Embryonic facial prominence (tissue), 1 donor: ENCODE results near the gene SIX1.

Experiments
- DNase-seq: peaks from one replicate; pipeline ENCODE4 v3.0.0-alpha.2; 2016; ENCODE audit errors: extremely low spot score

Gene SIX1

GRCh38 chr14:60642270-60643140 is 6.8 kb downstream of the SIX1 start:
- no peak for DNase-seq

- no peak for DNase-seq
These were observed 7.5 kb downstream of the SIX1 start for GRCh38 chr14:60641742-60642269.

DNA sequence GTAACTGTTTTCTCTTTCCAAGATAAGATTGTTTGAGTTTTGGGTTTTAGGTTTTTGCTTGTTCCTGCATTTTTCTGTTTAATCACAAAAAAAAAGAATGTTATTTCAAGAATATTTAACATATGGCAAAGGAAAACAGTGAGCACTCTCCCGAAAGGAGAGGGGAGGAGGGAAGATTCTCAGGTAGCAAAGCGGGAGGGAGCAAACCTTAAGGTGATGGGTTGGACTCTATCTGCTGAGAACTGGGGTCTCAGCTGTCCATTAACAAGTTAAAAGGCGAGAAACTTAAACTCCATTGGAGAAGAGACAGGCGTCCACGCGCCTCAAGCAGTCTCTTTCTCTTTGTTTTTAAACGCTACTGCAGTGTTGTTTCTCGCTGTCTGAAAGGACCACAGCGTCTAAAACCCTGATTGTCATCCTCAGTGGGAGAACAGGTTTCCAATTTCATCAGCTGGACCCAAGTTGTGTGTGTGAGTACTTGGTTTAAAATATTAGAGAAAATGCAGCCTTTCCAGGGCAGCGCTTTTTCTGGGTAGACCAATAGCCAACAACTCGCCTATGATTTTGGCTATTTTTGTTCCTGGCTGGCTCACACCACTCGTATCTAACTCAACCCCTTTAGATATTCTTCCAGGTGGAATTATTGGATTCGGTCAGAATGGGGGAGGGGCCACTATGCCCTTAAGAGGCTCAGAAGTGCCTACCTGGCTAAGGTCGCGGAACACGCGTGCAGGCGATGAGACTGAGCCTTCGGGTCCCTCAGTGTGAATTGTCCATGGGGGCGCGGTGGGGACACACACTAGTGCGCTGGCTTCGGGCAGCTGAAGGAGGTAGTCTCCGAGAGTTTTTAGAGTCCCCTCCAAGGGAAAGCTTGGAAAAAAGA is 8.2 kb downstream of the SIX1 start:
- DNase-seq, result no peak

- no peak for DNase-seq
These were observed 9.6 kb downstream of the SIX1 start for GRCh38 chr14:60639674-60640073.

DNA sequence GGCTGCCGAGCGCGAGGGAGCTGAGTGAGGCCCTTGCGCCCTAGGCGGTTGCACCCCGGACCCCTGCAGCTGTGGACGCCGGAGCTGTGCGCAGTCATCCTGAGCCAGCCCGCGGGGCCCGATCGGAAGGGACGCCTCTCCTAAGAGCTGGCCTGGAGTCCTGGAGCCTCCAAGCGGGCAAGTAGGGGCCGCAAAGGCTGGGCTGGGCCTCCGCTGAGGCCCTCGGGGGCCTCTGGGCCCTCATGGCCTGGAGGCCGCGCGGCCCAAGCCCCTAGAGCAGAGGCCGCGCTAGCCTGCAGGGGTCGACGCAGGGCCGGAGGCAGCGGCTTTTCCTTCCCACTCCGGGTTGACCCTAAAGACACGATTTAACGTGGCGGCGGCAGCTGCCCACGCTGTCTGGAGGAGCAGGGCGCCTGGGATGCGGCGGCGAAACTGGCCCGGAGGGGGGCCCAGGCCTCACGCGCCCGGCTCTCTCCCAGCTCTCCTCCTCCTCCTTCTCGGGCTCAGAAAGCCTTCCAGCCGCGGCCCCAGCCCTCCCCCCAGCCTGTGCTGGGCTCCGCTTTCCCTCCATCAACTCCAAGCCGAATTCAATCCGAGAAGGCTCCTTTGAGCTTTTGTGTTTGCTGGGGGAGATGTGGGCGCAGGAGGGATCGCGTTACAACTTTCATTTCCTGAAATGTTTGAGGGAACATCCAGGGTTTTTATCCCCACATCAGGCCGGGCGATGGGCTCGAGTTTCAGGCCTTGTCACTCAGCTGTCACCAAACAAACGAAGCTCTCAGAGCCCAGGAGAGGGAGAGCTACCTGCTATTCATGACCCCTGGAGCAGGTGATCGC is 11.6 kb downstream of the SIX1 start:
- DNase-seq, result no peak

- DNase-seq, result no peak
These were observed 12.3 kb downstream of the SIX1 start for GRCh38 chr14:60636879-60637478.

GRCh38 chr14:60634153-60634552 is 15.1 kb downstream of the SIX1 start:
- DNase-seq, result no peak

GRCh38 chr14:60632777-60633176 is 16.5 kb downstream of the SIX1 start:
- no peak for DNase-seq

DNA sequence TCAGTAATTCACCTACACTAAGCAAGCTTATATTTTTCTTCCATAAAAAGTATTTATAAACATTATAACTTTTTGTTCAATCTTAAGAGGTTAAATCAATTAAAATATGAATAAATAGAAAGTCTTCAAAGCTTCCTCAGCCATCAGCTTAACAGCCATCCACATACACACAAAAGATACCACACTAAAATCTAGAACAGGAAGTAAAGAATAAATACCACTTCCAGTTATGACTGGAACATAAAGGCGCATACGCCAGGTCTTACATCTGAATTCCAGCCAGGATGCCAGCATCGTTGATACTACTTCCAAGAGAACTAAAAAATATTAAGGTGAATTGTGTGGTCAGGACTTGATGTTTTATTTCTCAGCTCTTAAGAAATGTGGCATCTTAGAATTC is 17.0 kb downstream of the SIX1 start:
- DNase-seq, result no peak

GRCh38 chr14:60631842-60632241 is 17.4 kb downstream of the SIX1 start:
- no peak for DNase-seq

GRCh38 chr14:60630129-60630528 is 19.1 kb downstream of the SIX1 start:
- DNase-seq, result no peak

DNA sequence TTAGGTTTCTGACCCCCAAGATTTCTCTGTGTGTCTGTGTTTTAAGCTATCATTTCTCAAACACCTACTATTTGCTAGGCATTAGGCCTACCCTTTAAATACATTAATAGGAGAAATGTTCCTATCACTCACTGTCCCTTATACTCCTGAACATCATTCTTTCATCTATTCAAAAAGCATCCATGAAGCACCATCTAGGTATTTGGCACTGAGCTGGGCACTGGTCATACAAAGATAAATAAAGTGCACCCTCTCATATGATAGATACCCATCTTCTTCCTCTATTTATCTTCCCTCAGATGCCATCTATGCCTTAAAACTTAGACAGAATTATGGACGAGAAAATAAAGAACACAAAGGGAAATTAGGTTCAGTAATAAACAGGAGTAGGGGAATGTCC is 20.4 kb downstream of the SIX1 start:
- no peak for DNase-seq

- no peak for DNase-seq
These were observed 26.4 kb downstream of the SIX1 start for GRCh38 chr14:60622917-60623257.

- no peak for DNase-seq
These were observed 26.9 kb downstream of the SIX1 start for GRCh38 chr14:60622210-60622916.

GRCh38 chr14:60621386-60621785 is 27.9 kb downstream of the SIX1 start:
- DNase-seq, result no peak

DNA sequence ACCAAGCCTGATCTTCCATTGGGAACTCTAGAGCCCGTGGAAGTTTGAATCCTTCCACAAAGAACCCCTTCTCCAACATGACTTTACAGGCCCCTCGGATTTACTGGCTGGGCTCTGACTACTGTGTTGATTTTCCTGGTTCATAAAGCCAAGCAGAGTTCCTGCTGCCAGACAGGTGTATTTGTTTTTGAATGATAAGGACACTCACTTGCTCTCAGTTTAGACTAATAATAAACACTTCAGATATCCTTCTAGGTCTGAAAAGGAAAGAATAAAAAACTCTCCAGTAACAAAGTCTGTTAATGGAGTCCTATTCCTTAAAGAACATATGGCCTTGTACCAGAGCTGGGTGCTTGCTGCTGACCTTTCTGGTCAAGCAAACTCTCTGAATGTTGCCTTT is 31.0 kb downstream of the SIX1 start:
- DNase-seq, result no peak

DNA sequence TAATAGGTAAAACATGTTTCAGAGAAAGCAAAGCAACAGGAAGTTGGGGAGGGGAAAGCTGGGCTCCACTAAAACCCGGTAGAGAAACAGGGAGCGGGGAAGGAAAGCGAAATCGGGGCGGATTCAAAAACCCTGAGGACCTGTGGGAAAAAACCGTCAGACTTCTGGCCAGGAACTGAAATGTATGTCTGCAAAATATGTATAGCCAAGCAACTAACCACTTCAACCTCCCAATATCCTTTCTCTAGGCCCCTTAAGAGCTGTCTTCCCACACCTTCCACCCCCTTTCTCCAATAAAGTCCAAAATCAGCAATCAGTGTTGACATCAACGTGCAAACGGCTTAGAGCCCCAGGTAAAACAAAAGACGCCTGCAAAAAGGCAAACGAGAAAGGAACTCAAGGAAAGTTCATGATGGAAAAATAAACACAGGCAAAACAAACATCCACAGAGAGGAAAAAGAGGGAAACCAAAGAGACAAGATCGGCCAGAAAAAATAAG is 32.8 kb downstream of the SIX1 start:
- no peak for DNase-seq

DNA sequence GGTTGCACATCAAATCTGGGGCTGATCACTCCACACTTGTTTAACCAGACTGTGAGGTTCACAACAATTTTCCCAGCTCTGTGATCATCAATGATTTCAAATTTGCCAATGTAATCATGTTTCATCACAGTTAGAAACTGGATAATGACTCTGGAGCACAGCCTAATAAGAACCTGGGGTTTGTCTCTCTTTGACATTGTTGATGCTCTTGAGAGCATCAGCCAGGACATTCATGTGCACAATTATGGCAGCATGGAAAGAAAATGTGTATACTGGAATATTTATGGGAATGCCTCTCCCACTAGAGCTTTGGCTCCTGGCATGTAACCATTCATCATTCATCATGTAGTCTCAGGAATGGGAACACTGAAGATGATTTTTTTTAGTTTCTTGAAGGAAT is 47.0 kb downstream of the SIX1 start:
- no peak for DNase-seq

DNA sequence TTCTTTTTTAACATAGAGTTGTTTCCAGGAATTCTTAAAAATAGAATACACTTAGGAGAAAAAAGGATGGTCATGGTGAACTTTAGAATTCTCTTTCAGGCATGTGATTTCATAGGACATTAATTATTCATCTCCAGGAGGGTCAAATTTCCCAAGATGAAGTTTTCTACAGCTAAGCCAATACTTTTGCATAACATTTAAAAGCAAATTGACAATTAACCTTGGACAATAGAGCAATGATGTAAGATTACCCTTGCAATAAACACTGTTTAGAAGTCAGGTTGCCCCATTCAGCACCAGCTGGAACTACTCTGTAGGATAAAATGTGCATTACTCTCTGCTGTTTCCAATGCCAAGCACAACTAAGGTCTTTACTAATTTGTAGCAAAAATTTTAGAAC is 49.5 kb downstream of the SIX1 start:
- DNase-seq, result no peak

DNA sequence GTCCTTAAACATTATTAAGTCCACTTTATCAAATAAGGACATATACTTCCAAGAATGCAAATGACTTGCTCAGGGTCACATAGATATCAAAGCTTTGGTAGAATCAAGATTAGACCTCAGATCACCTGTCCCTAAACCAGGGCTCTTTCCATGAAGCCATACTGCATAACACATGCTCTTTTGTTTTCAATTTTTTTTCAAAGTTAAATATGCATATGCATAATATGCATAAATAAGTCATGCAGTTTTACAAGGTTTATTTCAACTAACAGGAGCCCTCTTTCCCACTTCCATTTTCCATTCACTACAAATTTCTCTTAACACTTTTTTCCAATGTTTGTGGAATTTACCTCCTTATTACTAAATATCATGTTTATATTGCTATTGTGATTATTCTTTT is 53.1 kb downstream of the SIX1 start:
- DNase-seq, result no peak

DNA sequence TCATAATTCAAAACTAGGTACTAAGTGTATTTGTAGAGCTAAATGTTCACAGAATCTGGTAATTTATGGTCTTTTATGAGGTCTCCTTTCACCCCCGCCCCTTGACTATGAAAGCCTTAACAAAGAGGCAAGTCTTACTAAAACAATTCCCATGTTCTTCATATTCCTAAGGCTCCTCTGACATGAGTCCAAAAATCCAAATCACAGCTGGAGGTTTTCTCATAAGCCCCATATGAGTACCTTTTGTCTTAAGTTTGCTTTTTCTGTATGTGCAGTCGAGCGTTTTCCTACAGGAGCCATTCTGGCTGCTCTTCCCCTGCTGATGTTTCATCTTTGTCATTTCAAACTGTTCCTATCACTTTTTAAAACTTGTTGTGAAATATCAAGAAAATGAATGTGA is 55.2 kb downstream of the SIX1 start:
- no peak for DNase-seq
